GM12878 (cell line): ENCODE measurements around the gene OR2Z1. TPM values are rescaled to one million over a fixed set of nuclear protein-coding genes. Genes with fewer than 3 reads are reported as not detected.

ENCODE experiments used
- ATAC-seq: fragments of 200-7000 bp; cut with Tn5 transposase; 3 replicates; pipeline ENCODE4 v1.9.1; 2020; ENCODE audit warnings: mild to moderate bottlenecking, moderate library complexity
- BruUV-seq: library from RNA; stranded (reverse); fragments of 400-500 nt; replicated peaks from 2 replicates; lab custom pipeline; 2021; lab: Mats Ljungman, UMichigan
- CTCF ChIA-PET: fragments of 300-600 bp; sonication (Branson Sonifier 250); formaldehyde crosslinking; extraction: SDS; loops from one replicate; lab custom pipeline; 2021; ENCODE audit warnings: inconsistent platforms; lab: Yijun Ruan, JAX
- POLR2A ChIA-PET: fragments of 350-600 bp; formaldehyde crosslinking; extraction: SDS; loops from one replicate; lab custom pipeline; 2021; ENCODE audit warnings: inconsistent platforms; lab: Charles Lee
- RAD21 ChIA-PET: fragments of 300-600 bp; sonication (Branson Sonifier 250); formaldehyde crosslinking; loops from one replicate; lab custom pipeline; 2023; ENCODE audit warnings: antibody characterized with exemption; ENCODE audit not compliant: unreplicated experiment; lab: Charles Lee
- SMC1A ChIA-PET: fragments of 300-600 bp; sonication (Branson Sonifier 250); formaldehyde crosslinking; loops from one replicate; lab custom pipeline; 2023; ENCODE audit not compliant: unreplicated experiment, uncharacterized antibody; lab: Charles Lee
- DNase-seq: peaks from one replicate; pipeline ENCODE4 v3.0.0-alpha.2; 2011; ENCODE audit warnings: low read depth, low spot score
- FAIRE-seq: peaks from 3 replicates; lab custom pipeline; 2011; peaks lifted over from hg19 to GRCh38; lab: Jason Lieb, UNC
- H2AFZ ChIP-seq: 2 replicates; pipeline ENCODE4 v1.6.0; 2011; ENCODE audit warnings: low read depth, low read length, control low read depth; ENCODE audit not compliant: control insufficient read depth
- H3K27ac ChIP-seq: 2 replicates; pipeline ENCODE4 v1.5.1; 2011; ENCODE audit warnings: control low read depth; ENCODE audit not compliant: control insufficient read depth, insufficient read depth
- H3K27me3 ChIP-seq, 2 experiments: replicated peaks in 1 of 2; 2 replicates each; pipeline versions ENCODE4 v1.6.0 to v1.6.1; 2011; ENCODE audit warnings: low read length in 1 of 2; ENCODE audit not compliant: control insufficient read depth in 2 of 2, insufficient read depth in 2 of 2
- H3K36me3 ChIP-seq, 2 experiments: 2 replicates each; pipeline ENCODE4 v1.5.1; 2011; ENCODE audit warnings: low read length in 1 of 2; ENCODE audit not compliant: control insufficient read depth in 2 of 2, insufficient read depth in 2 of 2
- H3K4me1 ChIP-seq: 2 replicates; pipeline ENCODE4 v1.6.1; 2011; ENCODE audit warnings: mild to moderate bottlenecking, low read length, moderate library complexity, mixed read lengths; ENCODE audit not compliant: control insufficient read depth, insufficient read depth
- H3K4me2 ChIP-seq: 2 replicates; pipeline ENCODE4 v1.6.0; 2011; ENCODE audit warnings: control low read depth; ENCODE audit not compliant: control insufficient read depth, insufficient read depth
- H3K4me3 ChIP-seq: fragments of 200-600 bp; sonication (generic); 2 replicates; pipeline ENCODE4 v1.5.1; 2016
- H3K79me2 ChIP-seq: 2 replicates; pipeline ENCODE4 v1.6.0; 2011; ENCODE audit warnings: low read length; ENCODE audit not compliant: control insufficient read depth, insufficient read depth
- H3K9ac ChIP-seq: 2 replicates; pipeline ENCODE4 v1.8.0; 2011; ENCODE audit warnings: low read length, control low read depth, mixed read lengths; ENCODE audit not compliant: control insufficient read depth, insufficient read depth
- H3K9me3 ChIP-seq: replicated peaks from 3 replicates; pipeline ENCODE4 v1.5.1; 2011; ENCODE audit warnings: mild to moderate bottlenecking, low read length; ENCODE audit not compliant: control insufficient read depth, insufficient read depth
- H4K20me1 ChIP-seq: 2 replicates; pipeline ENCODE4 v1.6.0; 2011; ENCODE audit not compliant: control insufficient read depth, insufficient read depth
- CUX1 ChIP-seq: IDR thresholded peaks from 2 replicates; pipeline ENCODE4 v1.6.1; 2012; ENCODE audit warnings: improper control_type of control experiment, low read depth, low read length; ENCODE audit not compliant: insufficient replicate concordance
- REST ChIP-seq: IDR thresholded peaks from 2 replicates; pipeline ENCODE4 v1.6.1; 2012; ENCODE audit warnings: mild to moderate bottlenecking, low read depth, low read length
- WGBS: methylation state at CpG from one replicate; pipeline ENCODE4 v1.1.6; 2016; ENCODE audit warnings: low lambda C conversion rate; ENCODE audit not compliant: insufficient replicate concordance, insufficient coverage; ENCODE audit errors: missing lambda C conversion rate; 5-methylcytosine and 5-hydroxymethylcytosine counted together
- in situ Hi-C: fragments of 300-500 bp; cut with MboI; formaldehyde crosslinking; loops from 9 replicates; pipeline ENCODE4 v1.14.3; 2018; ENCODE audit warnings: mixed read lengths
- intact Hi-C: fragments of 100-400 bp; cut with micrococcal nuclease; formaldehyde crosslinking; loops from one replicate; pipeline ENCODE4 v1.14.2; 2022; ENCODE audit not compliant: unreplicated experiment
- polyA plus RNA-seq, 11 experiments: library from polyadenylated mRNA; depleted of rRNA in 4 of 11; unstranded in 6 of 11; stranded (reverse) in 5 of 11; fragments of >200 nt; fragmentation: Nextera tagmentation in 4 of 11; fragmentation: Illumina TruSeq in 1 of 11; extraction: Ambion mirVana in 4 of 11; extraction: Trizol in 1 of 11; gene quantifications; 1 replicate in 1 of 11; 2 replicates in 10 of 11; pipeline versions ENCODE4 v1.2.1 to v1.2.3, GENCODE V29; 2011 to 2016; ENCODE audit warnings: inconsistent platforms in 2 of 11, missing spikeins in 2 of 11, low read depth in 1 of 11
- total RNA-seq, 4 experiments: library from RNA; depleted of rRNA in 3 of 4; stranded (reverse); fragments of >200 nt in 3 of 4; fragmentation: Illumina TruSeq in 1 of 4; extraction: Trizol in 1 of 4; gene quantifications; 2 replicates each; pipeline versions ENCODE4 v1.2.1 to v1.2.3, GENCODE V29; 2013 to 2021

Gene OR2Z1
- total and polyA plus RNA-seq, 10 of the 15 experiments (the other 5 are each of a cell fraction or from before 2014, with no cell fraction given): not detected

- no TSS peak for BruUV-seq
- in situ Hi-C loops: no loop called here
These were observed 10.2 kb downstream of the OR2Z1 start for GRCh38 chr19:8731428-8732169.

More at GRCh38 chr19:8731428-8732169, 10.2 kb downstream of the OR2Z1 start:
- TF ChIP-seq REST (peak; percentile 67; the same call in 1 of the 2 replicates), CUX1 (no peak)
- TF ChIP-seq, all 136 proteins: peak for 1
- H3K4me3 ChIP-seq: no peak overlapping the region
- H3K9me3 ChIP-seq: no peaks in the 10 kb centered on the region; the same call in 2 of the 3 replicates
- H3K4me1 ChIP-seq: no peaks in the 10 kb centered on the region
- ChIA-PET RAD21 (no interaction called here), POLR2A (no interaction called here), CTCF (no interaction called here), SMC1A (no interaction called here)
- H3K27me3 ChIP-seq: no peaks in the 10 kb centered on the region
- H3K4me2 ChIP-seq: no peak overlapping the region
- DNase-seq: no peak
- no peak overlapping the region for H3K9ac ChIP-seq
- 50% methylated on average over 19 of the region's 19 CpGs for WGBS
- no peaks in the 10 kb centered on the region for H4K20me1 ChIP-seq
- FAIRE-seq: no peak
- H3K36me3 ChIP-seq: no peaks in the 10 kb centered on the region
- no peaks in the 10 kb centered on the region for H3K79me2 ChIP-seq
- intact Hi-C loops: no loop called here
- ATAC-seq: no peak
- no peak overlapping the region for H3K27ac ChIP-seq
- no peak overlapping the region for H2AFZ ChIP-seq
